ENCODE results near the gene ZMIZ1.

GRCh38 chr10:79308016-79308415 lies 239.2 kb downstream of the ZMIZ1 start:
- TF ChIP-seq CTCF (conservative IDR thresholded peaks at IDR 0.05; ENCODE audit: low read depth, low read length) (no peak), EZH2 (IDR thresholded peaks at IDR 0.05; ENCODE audit: borderline replicate concordance, low read depth, low read length, poor library complexity, severe bottlenecking) (no peak)
